K562 (cell line): ENCODE data around the gene USP32. TPM values are rescaled to one million over a fixed set of nuclear protein-coding genes. Genes with fewer than 3 reads are reported as not detected.

Source experiments
- ARID1B ChIP-seq: fragments of 450-650 bp; IDR thresholded peaks from 2 replicates; pipeline ENCODE4 v1.6.1; 2016; ENCODE audit warnings: antibody characterized with exemption, mild to moderate bottlenecking, inconsistent platforms
- CEBPB ChIP-seq: fragments of 450-650 bp; IDR thresholded peaks from 2 replicates; pipeline ENCODE4 v1.6.1; 2016; ENCODE audit warnings: missing genetic modification characterization, missing compliant biosample characterization
- CREM ChIP-seq: IDR thresholded peaks from 2 replicates; pipeline ENCODE4 v1.6.1; 2014; ENCODE audit warnings: antibody characterized with exemption, low read depth
- EP400 ChIP-seq: fragments of 450-650 bp; IDR thresholded peaks from 2 replicates; pipeline ENCODE4 v1.6.1; 2017; ENCODE audit warnings: antibody characterized with exemption, mild to moderate bottlenecking, moderate library complexity
- ETV1 ChIP-seq: fragments of 450-650 bp; conservative IDR thresholded peaks from 2 replicates; pipeline ENCODE4 v1.6.1; 2016; ENCODE audit warnings: missing genetic modification characterization, control low read depth, low read depth, missing compliant biosample characterization
- GABPA ChIP-seq: fragments of 200-800 bp; sonication (Bioruptor generic); conservative IDR thresholded peaks from 2 replicates; pipeline ENCODE4 v1.6.1; 2016; ENCODE audit warnings: low read depth, missing genetic modification characterization, missing compliant biosample characterization
- GTF2E2 ChIP-seq: fragments of 200-800 bp; sonication (Bioruptor generic); IDR thresholded peaks from 2 replicates; pipeline ENCODE4 v1.6.1; 2016; ENCODE audit warnings: missing genetic modification characterization, missing compliant biosample characterization
- HNRNPLL ChIP-seq: fragments of 200-400 bp; formaldehyde crosslinking; IDR thresholded peaks from 2 replicates; pipeline ENCODE4 v1.6.1; 2017; ENCODE audit warnings: low read length, low read depth, mild to moderate bottlenecking; ENCODE audit not compliant: poor library complexity, severe bottlenecking
- JUND ChIP-seq, 2 experiments: IDR thresholded peaks; 2 replicates in 1 of 2; 3 replicates in 1 of 2; pipeline ENCODE4 v1.6.1; 2011; ENCODE audit warnings: borderline replicate concordance in 2 of 2, low read depth in 2 of 2, low read length in 2 of 2, improper control_type of control experiment in 1 of 2, missing biosample characterization in 1 of 2, missing genetic modification characterization in 1 of 2, missing genetic modification reagents in 1 of 2
- MTA1 ChIP-seq: fragments of 450-650 bp; IDR thresholded peaks from 2 replicates; pipeline ENCODE4 v1.6.1; 2017; ENCODE audit warnings: borderline replicate concordance
- SNIP1 ChIP-seq: fragments of 450-650 bp; IDR thresholded peaks from 2 replicates; pipeline ENCODE4 v1.7.1; 2017; ENCODE audit warnings: low read depth, mild to moderate bottlenecking
- XRCC5 ChIP-seq: fragments of 200-400 bp; formaldehyde crosslinking; IDR thresholded peaks from 2 replicates; pipeline ENCODE4 v1.6.1; 2017; ENCODE audit warnings: low read depth, mild to moderate bottlenecking, low read length
- ZBTB11 ChIP-seq, 3 experiments: fragments of 200-800 bp in 1 of 3; fragments of 250-450 bp in 1 of 3; fragments of 450-650 bp in 1 of 3; sonication (Bioruptor Pico) in 1 of 3; sonication (Bioruptor generic) in 1 of 3; formaldehyde crosslinking in 1 of 3; IDR thresholded peaks; 2 replicates each; pipeline versions ENCODE4 v1.6.1 to v1.8.0; 2016 to 2022; ENCODE audit warnings: mild to moderate bottlenecking in 2 of 3, missing genetic modification characterization in 2 of 3, missing compliant biosample characterization in 1 of 3, moderate library complexity in 1 of 3
- ZNF41 ChIP-seq: fragments of 250-450 bp; sonication (Bioruptor Pico); conservative IDR thresholded peaks from 2 replicates; pipeline ENCODE4 v1.4.0; 2020; ENCODE audit warnings: mild to moderate bottlenecking
- ZNF445 ChIP-seq: fragments of 250-450 bp; sonication (Bioruptor Pico); IDR thresholded peaks from 2 replicates; pipeline ENCODE4 v1.4.0; 2020; ENCODE audit warnings: low read depth, mild to moderate bottlenecking, moderate library complexity
- polyA plus RNA-seq, 8 experiments: library from polyadenylated mRNA; depleted of rRNA in 4 of 8; stranded (reverse) in 5 of 8; unstranded in 3 of 8; fragments of >200 nt; fragmentation: Nextera tagmentation in 2 of 8; fragmentation: Illumina TruSeq in 1 of 8; extraction: Ambion mirVana in 2 of 8; extraction: Trizol in 1 of 8; gene quantifications; 2 replicates each; pipeline versions ENCODE4 v1.2.1 to v1.2.3, GENCODE V29; 2011 to 2014; ENCODE audit warnings: inconsistent platforms in 1 of 8, missing spikeins in 1 of 8
- total RNA-seq, 7 experiments: library from RNA; depleted of rRNA in 6 of 7; stranded (reverse); fragments of >200 nt in 6 of 7; fragmentation: Illumina TruSeq in 2 of 7; extraction: Trizol in 2 of 7; gene quantifications; 2 replicates each; pipeline versions ENCODE4 v1.2.1 to v1.2.3, GENCODE V29; 2011 to 2021; ENCODE audit warnings: low replicate concordance in 1 of 7
- TF ChIP-seq, protein P1 (sequence below): fragments of 450-650 bp; formaldehyde crosslinking; IDR thresholded peaks from 2 replicates; pipeline ENCODE4 v1.4.0; 2022; ENCODE audit warnings: mild to moderate bottlenecking, moderate library complexity
- TF ChIP-seq, protein P2 (sequence below): fragments of 250-450 bp; sonication (Bioruptor Pico); IDR thresholded peaks from 2 replicates; pipeline ENCODE4 v1.5.0; 2022; ENCODE audit warnings: mild to moderate bottlenecking

The USP32 gene
- total and polyA plus RNA-seq, 9 of the 15 experiments (the other 6 are each of a cell fraction or from before 2014, with no cell fraction given), result 18.0 to 69.3 (median 47.1) TPM

GRCh38 chr17:60169921-60170817 is 221.8 kb downstream of the USP32 start (continued):
- TF ChIP-seq SNIP1, result no peak
- no peak for TF ChIP-seq MTA1
- 0 out of 2 replicates have a peak, but pooled peaks have one; percentile 27 for TF ChIP-seq EP400
- TF ChIP-seq JUND (IDR thresholded peaks at IDR 0.05; ENCODE audit: borderline replicate concordance, low read depth, low read length), result no peak
- no peak for TF ChIP-seq JUND (tag; IDR thresholded peaks at IDR 0.05; ENCODE audit: borderline replicate concordance, low read depth, low read length)
- TF ChIP-seq ZBTB11 (CRISPR knock-in tag; IDR thresholded peaks at IDR 0.05), result peak in 1 of 3 experiments; percentile 84; a peak in 2 of 6 replicates
- no peak for TF ChIP-seq ZNF445 (CRISPR knock-in tag)
- no peak for TF ChIP-seq GTF2E2 (tag)
- TF ChIP-seq CEBPB (tag), result peak; percentile 90
- no peak for TF ChIP-seq ZNF41 (CRISPR knock-in tag)
- TF ChIP-seq, protein P1, sequence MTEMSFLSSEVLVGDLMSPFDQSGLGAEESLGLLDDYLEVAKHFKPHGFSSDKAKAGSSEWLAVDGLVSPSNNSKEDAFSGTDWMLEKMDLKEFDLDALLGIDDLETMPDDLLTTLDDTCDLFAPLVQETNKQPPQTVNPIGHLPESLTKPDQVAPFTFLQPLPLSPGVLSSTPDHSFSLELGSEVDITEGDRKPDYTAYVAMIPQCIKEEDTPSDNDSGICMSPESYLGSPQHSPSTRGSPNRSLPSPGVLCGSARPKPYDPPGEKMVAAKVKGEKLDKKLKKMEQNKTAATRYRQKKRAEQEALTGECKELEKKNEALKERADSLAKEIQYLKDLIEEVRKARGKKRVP (CRISPR knock-in tag), result 0 out of 2 replicates have a peak, but pooled peaks have one; percentile 7
- peak; percentile 74 for TF ChIP-seq ETV1 (tag)
- TF ChIP-seq XRCC5, result no peak
- TF ChIP-seq, protein P2, sequence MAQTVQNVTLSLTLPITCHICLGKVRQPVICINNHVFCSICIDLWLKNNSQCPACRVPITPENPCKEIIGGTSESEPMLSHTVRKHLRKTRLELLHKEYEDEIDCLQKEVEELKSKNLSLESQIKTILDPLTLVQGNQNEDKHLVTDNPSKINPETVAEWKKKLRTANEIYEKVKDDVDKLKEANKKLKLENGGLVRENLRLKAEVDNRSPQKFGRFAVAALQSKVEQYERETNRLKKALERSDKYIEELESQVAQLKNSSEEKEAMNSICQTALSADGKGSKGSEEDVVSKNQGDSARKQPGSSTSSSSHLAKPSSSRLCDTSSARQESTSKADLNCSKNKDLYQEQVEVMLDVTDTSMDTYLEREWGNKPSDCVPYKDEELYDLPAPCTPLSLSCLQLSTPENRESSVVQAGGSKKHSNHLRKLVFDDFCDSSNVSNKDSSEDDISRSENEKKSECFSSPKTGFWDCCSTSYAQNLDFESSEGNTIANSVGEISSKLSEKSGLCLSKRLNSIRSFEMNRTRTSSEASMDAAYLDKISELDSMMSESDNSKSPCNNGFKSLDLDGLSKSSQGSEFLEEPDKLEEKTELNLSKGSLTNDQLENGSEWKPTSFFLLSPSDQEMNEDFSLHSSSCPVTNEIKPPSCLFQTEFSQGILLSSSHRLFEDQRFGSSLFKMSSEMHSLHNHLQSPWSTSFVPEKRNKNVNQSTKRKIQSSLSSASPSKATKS, result no peak
- peak; percentile 57 for TF ChIP-seq GABPA (tag)
- TF ChIP-seq ARID1B, result peak; percentile 33; the same call in 1 of the 2 replicates
- TF ChIP-seq HNRNPLL, result no peak
- 0 out of 2 replicates have a peak, but pooled peaks have one; percentile 37 for TF ChIP-seq CREM
